C4-2B (cell line): ENCODE data around the gene FOXP1.

Experiments used
- ZFX ChIP-seq: fragments of 450-650 bp; IDR thresholded peaks from 2 replicates; pipeline ENCODE4 v1.6.1; 2017
- TF ChIP-seq, protein P1 (sequence below): fragments of 450-650 bp; conservative IDR thresholded peaks from 2 replicates; pipeline ENCODE4 v1.5.1; 2017; ENCODE audit warnings: mild to moderate bottlenecking

DNA sequence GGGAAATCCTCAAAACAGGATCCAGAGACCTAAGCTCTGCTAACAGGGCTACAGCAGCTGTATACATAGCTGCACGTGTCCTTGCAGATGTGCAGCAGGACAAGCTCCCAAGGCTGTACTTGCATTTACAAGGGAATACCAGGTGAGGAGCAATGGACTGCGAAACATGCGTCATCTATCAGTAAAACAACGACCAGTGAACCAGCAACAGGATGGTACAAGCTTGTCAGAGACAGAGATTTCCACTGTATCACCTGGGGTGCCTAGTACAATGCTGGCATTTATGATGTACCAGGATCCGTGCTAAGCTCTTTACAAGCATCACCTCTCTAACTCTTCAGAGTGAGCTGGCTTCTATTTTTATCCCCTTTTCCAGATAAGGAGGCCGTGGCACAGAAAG, 227.3 kb downstream of the FOXP1 start:
- TF ChIP-seq, protein P1, sequence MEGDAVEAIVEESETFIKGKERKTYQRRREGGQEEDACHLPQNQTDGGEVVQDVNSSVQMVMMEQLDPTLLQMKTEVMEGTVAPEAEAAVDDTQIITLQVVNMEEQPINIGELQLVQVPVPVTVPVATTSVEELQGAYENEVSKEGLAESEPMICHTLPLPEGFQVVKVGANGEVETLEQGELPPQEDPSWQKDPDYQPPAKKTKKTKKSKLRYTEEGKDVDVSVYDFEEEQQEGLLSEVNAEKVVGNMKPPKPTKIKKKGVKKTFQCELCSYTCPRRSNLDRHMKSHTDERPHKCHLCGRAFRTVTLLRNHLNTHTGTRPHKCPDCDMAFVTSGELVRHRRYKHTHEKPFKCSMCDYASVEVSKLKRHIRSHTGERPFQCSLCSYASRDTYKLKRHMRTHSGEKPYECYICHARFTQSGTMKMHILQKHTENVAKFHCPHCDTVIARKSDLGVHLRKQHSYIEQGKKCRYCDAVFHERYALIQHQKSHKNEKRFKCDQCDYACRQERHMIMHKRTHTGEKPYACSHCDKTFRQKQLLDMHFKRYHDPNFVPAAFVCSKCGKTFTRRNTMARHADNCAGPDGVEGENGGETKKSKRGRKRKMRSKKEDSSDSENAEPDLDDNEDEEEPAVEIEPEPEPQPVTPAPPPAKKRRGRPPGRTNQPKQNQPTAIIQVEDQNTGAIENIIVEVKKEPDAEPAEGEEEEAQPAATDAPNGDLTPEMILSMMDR, result no peak
- TF ChIP-seq ZFX, result no peak
